ENCODE results near the gene EXOC3L4. TPM values are rescaled to one million over a fixed set of nuclear protein-coding genes. Genes with fewer than 3 reads are reported as not detected.

The EXOC3L4 gene
- total and polyA plus RNA-seq, 9 of the 15 experiments (the other 6 are each of a cell fraction or from before 2014, with no cell fraction given) = 0.10 to 6.7 (median 0.98) TPM; not detected in 1

DNA sequence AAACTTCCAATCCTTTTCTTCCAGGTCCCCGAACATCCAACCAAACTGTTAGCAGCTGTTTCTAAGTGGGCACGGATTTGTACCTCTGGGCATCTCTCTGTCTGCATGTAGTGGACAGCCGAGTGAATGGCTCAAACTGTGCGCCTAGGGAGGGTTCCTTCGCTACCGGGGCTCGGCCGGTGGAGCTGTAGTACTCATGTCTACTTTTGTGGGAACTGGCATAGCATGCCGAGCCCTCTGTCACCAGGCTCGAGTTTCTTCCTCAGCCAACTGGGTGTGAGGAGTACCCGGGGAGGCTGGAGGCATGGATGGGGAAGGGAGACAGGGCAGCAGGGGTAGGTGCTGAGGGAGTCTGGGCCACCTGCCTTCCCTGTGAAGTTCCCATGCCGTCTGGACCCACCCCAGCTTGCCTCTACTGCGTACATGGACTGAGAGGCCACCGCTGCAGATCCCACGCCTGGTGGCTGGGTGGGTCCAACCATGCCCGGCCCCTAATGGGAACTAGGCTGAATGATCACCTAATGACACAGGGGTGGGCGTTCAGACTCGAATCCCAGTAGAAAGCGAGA is 51.7 kb downstream of the EXOC3L4 start (continued):
- TF ChIP-seq, protein P1, sequence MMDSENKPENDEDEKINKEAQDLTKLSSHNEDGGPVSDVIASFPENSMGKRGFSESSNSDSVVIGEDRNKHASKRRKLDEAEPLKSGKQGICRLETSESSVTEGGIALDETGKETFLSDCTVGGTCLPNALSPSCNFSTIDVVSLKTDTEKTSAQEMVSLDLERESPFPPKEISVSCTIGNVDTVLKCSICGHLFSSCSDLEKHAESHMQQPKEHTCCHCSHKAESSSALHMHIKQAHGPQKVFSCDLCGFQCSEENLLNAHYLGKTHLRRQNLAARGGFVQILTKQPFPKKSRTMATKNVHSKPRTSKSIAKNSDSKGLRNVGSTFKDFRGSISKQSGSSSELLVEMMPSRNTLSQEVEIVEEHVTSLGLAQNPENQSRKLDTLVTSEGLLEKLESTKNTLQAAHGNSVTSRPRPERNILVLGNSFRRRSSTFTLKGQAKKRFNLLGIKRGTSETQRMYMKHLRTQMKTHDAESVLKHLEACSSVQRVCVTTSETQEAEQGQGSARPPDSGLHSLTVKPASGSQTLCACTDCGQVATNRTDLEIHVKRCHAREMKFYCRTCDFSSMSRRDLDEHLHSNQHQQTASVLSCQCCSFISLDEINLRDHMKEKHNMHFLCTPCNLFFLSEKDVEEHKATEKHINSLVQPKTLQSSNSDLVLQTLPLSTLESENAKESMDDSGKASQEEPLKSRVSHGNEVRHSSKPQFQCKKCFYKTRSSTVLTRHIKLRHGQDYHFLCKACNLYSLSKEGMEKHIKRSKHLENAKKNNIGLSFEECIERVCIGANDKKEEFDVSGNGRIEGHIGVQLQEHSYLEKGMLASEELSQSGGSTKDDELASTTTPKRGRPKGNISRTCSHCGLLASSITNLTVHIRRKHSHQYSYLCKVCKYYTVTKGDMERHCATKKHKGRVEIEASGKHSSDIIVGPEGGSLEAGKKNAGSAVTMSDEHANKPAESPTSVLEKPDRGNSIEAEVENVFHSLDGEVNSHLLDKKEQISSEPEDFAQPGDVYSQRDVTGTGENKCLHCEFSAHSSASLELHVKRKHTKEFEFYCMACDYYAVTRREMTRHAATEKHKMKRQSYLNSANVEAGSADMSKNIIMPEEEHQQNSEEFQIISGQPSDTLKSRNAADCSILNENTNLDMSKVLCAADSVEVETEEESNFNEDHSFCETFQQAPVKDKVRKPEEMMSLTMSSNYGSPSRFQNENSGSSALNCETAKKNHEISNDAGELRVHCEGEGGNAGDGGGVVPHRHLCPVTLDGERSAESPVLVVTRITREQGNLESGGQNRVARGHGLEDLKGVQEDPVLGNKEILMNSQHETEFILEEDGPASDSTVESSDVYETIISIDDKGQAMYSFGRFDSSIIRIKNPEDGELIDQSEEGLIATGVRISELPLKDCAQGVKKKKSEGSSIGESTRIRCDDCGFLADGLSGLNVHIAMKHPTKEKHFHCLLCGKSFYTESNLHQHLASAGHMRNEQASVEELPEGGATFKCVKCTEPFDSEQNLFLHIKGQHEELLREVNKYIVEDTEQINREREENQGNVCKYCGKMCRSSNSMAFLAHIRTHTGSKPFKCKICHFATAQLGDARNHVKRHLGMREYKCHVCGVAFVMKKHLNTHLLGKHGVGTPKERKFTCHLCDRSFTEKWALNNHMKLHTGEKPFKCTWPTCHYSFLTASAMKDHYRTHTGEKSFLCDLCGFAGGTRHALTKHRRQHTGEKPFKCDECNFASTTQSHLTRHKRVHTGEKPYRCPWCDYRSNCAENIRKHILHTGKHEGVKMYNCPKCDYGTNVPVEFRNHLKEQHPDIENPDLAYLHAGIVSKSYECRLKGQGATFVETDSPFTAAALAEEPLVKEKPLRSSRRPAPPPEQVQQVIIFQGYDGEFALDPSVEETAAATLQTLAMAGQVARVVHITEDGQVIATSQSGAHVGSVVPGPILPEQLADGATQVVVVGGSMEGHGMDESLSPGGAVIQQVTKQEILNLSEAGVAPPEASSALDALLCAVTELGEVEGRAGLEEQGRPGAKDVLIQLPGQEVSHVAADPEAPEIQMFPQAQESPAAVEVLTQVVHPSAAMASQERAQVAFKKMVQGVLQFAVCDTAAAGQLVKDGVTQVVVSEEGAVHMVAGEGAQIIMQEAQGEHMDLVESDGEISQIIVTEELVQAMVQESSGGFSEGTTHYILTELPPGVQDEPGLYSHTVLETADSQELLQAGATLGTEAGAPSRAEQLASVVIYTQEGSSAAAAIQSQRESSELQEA (IDR thresholded peaks at IDR 0.05; ENCODE audit: low read depth) = no peak
- TF ChIP-seq, protein P2, sequence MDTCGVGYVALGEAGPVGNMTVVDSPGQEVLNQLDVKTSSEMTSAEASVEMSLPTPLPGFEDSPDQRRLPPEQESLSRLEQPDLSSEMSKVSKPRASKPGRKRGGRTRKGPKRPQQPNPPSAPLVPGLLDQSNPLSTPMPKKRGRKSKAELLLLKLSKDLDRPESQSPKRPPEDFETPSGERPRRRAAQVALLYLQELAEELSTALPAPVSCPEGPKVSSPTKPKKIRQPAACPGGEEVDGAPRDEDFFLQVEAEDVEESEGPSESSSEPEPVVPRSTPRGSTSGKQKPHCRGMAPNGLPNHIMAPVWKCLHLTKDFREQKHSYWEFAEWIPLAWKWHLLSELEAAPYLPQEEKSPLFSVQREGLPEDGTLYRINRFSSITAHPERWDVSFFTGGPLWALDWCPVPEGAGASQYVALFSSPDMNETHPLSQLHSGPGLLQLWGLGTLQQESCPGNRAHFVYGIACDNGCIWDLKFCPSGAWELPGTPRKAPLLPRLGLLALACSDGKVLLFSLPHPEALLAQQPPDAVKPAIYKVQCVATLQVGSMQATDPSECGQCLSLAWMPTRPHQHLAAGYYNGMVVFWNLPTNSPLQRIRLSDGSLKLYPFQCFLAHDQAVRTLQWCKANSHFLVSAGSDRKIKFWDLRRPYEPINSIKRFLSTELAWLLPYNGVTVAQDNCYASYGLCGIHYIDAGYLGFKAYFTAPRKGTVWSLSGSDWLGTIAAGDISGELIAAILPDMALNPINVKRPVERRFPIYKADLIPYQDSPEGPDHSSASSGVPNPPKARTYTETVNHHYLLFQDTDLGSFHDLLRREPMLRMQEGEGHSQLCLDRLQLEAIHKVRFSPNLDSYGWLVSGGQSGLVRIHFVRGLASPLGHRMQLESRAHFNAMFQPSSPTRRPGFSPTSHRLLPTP (IDR thresholded peaks at IDR 0.05; ENCODE audit: borderline replicate concordance, extremely low read depth, insufficient read length) = no peak
- TF ChIP-seq, protein P3, sequence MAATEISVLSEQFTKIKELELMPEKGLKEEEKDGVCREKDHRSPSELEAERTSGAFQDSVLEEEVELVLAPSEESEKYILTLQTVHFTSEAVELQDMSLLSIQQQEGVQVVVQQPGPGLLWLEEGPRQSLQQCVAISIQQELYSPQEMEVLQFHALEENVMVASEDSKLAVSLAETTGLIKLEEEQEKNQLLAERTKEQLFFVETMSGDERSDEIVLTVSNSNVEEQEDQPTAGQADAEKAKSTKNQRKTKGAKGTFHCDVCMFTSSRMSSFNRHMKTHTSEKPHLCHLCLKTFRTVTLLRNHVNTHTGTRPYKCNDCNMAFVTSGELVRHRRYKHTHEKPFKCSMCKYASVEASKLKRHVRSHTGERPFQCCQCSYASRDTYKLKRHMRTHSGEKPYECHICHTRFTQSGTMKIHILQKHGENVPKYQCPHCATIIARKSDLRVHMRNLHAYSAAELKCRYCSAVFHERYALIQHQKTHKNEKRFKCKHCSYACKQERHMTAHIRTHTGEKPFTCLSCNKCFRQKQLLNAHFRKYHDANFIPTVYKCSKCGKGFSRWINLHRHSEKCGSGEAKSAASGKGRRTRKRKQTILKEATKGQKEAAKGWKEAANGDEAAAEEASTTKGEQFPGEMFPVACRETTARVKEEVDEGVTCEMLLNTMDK (IDR thresholded peaks at IDR 0.05; ENCODE audit: borderline replicate concordance, insufficient read depth, low read depth, low read length, poor library complexity, severe bottlenecking) = no peak
- TF ChIP-seq SREBF1 (IDR thresholded peaks at IDR 0.05; ENCODE audit: borderline replicate concordance, low read depth, low read length) (no peak), CBFB (CRISPR knock-in tag; IDR thresholded peaks at IDR 0.05) (no peak), CEBPG (CRISPR knock-in tag; IDR thresholded peaks at IDR 0.05) (no peak), CEBPG (tag; conservative IDR thresholded peaks at IDR 0.05 in 1 of 2, IDR thresholded peaks at IDR 0.05 in 1 of 2) (no peak), TEAD1 (CRISPR knock-in tag; IDR thresholded peaks at IDR 0.05) (no peak)
- TF ChIP-seq, protein P4, sequence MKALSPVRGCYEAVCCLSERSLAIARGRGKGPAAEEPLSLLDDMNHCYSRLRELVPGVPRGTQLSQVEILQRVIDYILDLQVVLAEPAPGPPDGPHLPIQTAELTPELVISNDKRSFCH (CRISPR knock-in tag; IDR thresholded peaks at IDR 0.05) = no peak
- TF ChIP-seq, protein P4 (tag; IDR thresholded peaks at IDR 0.05) = no peak
- TF ChIP-seq, protein P5, sequence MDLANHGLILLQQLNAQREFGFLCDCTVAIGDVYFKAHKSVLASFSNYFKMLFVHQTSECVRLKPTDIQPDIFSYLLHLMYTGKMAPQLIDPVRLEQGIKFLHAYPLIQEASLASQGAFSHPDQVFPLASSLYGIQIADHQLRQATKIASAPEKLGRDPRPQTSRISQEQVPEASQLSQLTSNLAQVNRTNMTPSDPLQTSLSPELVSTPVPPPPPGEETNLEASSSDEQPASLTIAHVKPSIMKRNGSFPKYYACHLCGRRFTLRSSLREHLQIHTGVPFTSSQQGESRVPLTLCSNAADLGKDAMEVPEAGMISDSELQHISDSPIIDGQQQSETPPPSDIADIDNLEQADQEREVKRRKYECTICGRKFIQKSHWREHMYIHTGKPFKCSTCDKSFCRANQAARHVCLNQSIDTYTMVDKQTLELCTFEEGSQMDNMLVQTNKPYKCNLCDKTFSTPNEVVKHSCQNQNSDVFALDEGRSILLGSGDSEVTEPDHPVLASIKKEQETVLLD (IDR thresholded peaks at IDR 0.05) = no peak
